Measurements from ENCODE around the gene AGBL4.

DNA sequence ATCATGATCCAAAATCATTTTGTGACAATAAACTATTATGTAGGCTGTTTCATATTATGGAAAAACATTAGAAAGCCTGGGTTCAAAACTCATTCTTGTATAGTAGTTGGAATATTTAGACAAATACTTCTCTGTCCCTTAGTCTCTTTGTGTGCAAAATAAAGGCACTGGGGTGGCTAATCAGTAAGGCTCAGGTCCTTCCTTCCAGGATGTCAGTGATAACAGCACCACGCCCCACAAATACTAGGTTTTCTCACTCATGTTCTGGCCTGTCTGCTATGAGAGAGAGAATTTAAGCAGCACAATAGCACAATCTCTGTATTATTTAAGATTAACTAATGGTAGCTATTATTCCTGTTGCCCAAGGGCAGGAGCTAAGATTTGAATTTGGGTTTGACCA is 788.8 kb downstream of the AGBL4 start:
- TF ChIP-seq CTCF (IDR thresholded peaks at IDR 0.05) (no peak), POLR2A (IDR thresholded peaks at IDR 0.05) (no peak)

Measured in heart left ventricle (tissue), 13 donors.